D721Med (cell line): ENCODE data around the gene MYOC.
"Not testable (repeated sequence)": the region's sequence is repeated elsewhere in the genome, so short reads cannot be mapped to it uniquely, and the experiment has no call there.

Experiments
- DNase-seq: peaks from one replicate; pipeline ENCODE4 v3.0.0; 2011; ENCODE audit warnings: low spot score; ENCODE audit not compliant: insufficient read length
- FAIRE-seq: peaks from 2 replicates; lab custom pipeline; 2011; peaks lifted over from hg19 to GRCh38; lab: Jason Lieb, UNC
- CTCF ChIP-seq: IDR thresholded peaks from 2 replicates; pipeline ENCODE4 v1.5.1; 2012; ENCODE audit warnings: mild to moderate bottlenecking, control low read depth; ENCODE audit not compliant: insufficient read depth; ENCODE audit errors: missing control alignments

The MYOC gene

DNA sequence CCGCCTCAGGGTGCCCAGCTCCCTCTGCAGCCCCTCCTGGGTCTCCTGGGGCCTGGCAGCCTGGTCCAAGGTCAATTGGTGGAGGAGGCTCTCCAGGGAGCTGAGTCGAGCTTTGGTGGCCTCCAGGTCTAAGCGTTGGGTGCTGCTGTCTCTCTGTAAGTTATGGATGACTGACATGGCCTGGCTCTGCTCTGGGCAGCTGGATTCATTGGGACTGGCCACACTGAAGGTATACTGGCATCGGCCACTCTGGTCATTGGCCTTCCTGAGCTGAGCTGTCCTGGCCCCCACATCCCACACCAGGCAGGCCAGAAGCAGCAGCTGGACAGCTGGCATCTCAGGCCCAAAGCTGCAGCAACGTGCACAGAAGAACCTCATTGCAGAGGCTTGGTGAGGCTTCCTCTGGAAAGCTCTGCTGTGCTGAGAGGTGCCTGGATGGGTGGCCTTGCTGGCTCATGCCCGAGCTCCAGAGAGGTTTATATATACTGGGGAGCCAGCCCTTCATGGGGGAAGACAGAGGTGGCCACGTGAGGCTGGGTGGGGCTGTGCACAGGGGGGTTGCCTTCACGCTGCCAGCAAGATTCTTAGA is at the start of gene MYOC:
Gene MYOC (minus strand): TSS at position 455 of the 589 bp plus-strand sequence. CDS start 77 bp downstream, at position 378.
- no peak for FAIRE-seq
- TF ChIP-seq CTCF = no peak
- no peak for DNase-seq

DNA sequence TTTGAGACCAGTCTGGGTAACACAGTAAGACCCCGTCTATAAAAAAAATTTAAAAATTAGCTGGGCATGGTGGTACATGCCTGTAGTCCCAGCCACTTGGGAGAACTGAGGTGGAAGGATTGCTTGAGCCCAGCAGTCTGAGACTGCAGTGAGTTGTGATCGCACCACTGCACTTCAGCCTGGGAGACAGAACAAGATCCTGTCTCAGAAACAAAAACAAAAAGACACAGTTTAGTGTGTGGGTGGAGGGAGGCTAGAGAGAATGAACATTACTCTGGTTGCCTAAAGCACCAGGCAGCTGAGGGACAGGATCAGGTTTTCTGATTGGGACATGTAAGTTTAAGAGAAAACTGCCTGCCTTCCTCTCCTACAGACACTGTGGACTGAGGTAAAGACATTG is 47.0 kb upstream of the MYOC start:
- no peak for TF ChIP-seq CTCF
- no peak for FAIRE-seq
- no peak for DNase-seq

DNA sequence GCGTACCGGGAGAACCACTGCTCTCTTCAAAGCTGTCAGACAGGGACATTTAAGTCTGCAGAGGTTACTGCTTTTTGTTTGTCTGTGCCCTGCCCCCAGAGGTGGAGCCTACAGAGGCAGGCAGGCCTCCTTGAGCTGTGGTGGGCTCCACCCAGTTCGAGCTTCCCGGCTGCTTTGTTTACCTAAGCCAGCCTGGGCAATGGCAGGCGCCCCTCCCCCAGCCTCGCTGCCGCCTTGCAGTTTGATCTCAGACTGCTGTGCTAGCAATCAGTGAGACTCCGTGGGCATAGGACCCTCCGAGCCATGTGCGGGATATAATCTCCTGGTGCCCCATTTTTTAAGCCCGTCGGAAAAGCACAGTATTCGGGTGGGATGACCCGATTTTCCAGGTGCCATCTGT is 43.3 kb upstream of the MYOC start:
- not testable (repeated sequence) for FAIRE-seq, DNase-seq

DNA sequence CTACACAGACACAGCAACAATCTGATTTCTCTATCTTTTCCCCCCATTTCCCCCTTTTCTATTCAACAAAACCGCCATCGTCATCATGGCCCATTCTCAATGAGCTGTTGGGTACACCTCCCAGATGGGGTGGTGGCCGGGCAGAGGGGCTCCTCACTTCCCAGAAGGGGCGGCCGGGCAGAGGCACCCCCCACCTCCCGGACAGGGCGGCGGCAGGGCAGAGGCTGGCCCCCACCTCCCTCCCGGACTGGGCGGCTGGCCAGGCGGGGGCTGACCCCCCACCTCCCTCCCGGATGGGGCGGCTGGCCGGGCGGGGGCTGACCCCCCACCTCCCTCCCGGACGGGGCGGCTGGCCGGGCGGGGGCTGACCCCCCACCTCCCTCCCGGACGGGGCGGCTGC is 41.1 kb upstream of the MYOC start:
- DNase-seq, FAIRE-seq: not testable (repeated sequence)

DNA sequence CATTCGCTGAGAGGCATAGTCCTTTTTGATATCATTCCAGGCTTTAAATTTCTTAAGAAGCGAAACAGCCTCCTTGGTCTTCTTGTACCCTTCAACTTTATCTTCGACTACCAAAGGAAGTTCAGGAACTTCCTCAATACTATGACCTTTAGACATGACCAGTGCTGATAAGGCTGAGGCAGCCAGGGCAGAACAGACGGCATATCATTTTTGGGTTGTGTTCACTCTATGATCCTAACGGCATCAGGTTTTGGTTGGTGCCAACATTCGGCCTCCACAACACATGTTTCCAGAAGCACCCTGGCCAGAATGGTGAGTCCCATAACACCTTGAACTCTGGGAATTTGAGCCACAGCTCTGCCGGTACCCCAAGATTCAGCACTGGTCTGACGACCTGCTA is 31.4 kb upstream of the MYOC start:
- FAIRE-seq (no peak), DNase-seq (no peak)
- no peak for TF ChIP-seq CTCF

- FAIRE-seq (no peak), DNase-seq (no peak)
- no peak for TF ChIP-seq CTCF
Observed at GRCh38 chr1:171680339-171680738, 27.9 kb upstream of the MYOC start.

- DNase-seq (no peak), FAIRE-seq (no peak)
- TF ChIP-seq CTCF = no peak
Observed at GRCh38 chr1:171676823-171677222, 24.3 kb upstream of the MYOC start.

DNA sequence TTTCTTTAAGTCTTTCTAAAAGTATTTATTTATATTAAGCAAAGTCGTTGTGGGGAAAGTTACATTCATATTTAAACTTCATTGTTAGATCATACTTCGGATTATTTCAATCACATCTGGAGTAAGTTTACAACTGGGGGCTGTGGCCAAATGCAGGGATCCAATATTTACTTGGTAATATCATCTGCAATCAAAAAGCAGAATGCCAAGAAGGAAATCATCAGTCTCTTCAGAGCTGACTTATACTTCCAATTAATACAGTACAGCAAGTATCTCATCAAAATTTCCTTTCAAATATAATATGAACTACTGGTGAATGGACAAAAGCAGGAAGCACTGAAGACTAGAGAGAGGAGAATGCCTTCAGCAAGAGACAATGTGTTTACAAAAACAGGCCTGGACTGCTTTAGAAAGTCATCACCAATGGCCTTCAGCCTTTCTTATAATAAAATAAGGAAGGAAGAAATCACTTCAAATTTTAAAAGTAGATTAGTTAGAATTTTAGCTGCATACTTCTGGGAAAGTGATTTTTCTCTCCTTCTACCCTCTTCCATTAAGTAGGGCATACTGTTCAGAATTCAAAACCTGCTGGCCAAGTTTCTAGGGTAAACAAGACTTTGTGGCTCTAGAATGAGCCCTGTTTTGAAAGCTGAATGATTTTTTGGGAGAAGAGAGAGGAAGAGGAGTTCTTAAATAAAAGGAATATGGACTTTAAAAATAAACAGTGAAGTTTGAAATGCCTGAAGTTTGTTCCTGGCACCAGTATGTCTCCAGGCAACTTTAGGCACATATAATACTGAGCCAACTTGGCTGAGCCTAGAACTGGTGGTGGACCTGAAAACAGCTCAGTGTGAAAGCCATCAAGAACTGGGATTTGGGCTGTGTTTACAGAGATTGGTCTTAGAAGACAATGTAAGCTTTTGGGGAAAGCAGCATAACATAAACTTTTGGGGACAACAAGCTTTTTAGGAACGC is 22.2 kb upstream of the MYOC start:
- no peak for DNase-seq
- no peak for FAIRE-seq
- TF ChIP-seq CTCF = no peak
